ENCODE results near the gene CNGA3.

- TF ChIP-seq CTCF (conservative IDR thresholded peaks at IDR 0.05 in 1 of 2, IDR thresholded peaks at IDR 0.05 in 1 of 2; ENCODE audit: extremely low read depth in 1 of 2, insufficient read depth in 1 of 2, low read depth in 1 of 2, low read length in 2 of 2) (no peak), EZH2 (IDR thresholded peaks at IDR 0.05; ENCODE audit: borderline replicate concordance, low read length) (no peak)
These were observed 33.3 kb downstream of the CNGA3 start for GRCh38 chr2:98379311-98380202.

All from mammary epithelial cell (primary cell).